Measurements from ENCODE around the gene DEFB129. TPM values are rescaled to one million over a fixed set of nuclear protein-coding genes. Genes with fewer than 3 reads are reported as not detected.
"Not testable (repeated sequence)": the region's sequence is repeated elsewhere in the genome, so short reads cannot be mapped to it uniquely, and the experiment has no call there.

The DEFB129 gene
- total RNA-seq, 1 experiment from 2014 or later: not detected

DNA sequence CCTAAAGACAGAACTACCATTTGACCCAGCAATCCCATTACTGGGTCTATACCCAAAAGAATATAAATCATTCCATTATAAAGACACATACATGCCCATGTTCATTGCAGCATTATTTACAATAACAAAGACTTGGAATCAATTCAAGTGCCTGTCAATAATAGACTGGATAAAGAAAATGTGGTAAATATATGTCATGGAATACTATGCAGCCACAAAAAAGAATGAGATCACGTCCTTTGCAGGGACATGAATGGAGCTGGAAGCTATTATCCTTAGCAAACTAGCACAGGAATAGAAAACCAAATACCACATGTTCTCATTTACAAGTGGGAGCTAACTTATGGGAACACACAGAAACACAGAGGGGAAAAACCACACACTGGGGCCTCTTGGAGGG, 28.8 kb upstream of the DEFB129 start:
- BruUV-seq (replicated peaks): no TSS peak
- no peaks in the 10 kb centered on the region for H3K9me3 Mint-ChIP-seq (ENCODE audit: low read depth, unreplicated experiment)

DNA sequence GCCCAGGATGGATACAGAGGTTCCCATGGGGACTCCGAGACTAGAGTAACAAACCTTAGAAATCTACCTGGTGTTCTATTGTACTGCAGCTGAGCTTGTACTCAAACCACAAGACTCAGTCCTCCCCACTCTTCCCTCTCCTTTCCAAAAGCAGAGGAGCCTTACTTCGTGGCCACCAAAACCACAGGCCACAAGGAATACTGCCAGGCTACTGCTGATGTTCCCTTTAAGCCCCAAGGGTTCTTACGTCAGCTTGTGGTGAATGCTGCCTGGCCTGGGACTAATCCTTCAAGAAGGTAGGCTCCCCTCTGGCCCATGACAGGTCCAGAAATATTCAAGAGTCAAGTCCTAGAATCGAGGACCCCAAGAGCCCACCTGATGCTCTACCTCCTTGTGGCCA, 27.1 kb upstream of the DEFB129 start:
- Mint-ChIP-seq H3K4me3 (ENCODE audit: low read depth, unreplicated experiment) (no peak overlapping the region), H3K4me1 (ENCODE audit: low read depth, unreplicated experiment) (no peaks in the 10 kb centered on the region), H3K9me3 (ENCODE audit: low read depth, unreplicated experiment) (no peaks in the 10 kb centered on the region), H3K27me3 (ENCODE audit: unreplicated experiment) (peaks cover 57% of the 10 kb centered on the region), H3K36me3 (ENCODE audit: insufficient read depth, unreplicated experiment) (no peaks in the 10 kb centered on the region), H3K27ac (ENCODE audit: unreplicated experiment) (no peak overlapping the region)
- intact Hi-C loops (cut with micrococcal nuclease; ENCODE audit: unreplicated experiment): no loop called here
- TF ChIP-seq CTCF (IDR thresholded peaks at IDR 0.05; ENCODE audit: unreplicated experiment): no peak
- no peak for DNase-seq
- CTCF ChIA-PET: no interaction called here
- BruUV-seq (replicated peaks): no TSS peak

More for the DNA sequence above, 28.8 kb upstream of the DEFB129 start:
- DNase-seq: no peak
- no peak for TF ChIP-seq CTCF (IDR thresholded peaks at IDR 0.05; ENCODE audit: unreplicated experiment)
- H3K36me3 Mint-ChIP-seq (ENCODE audit: insufficient read depth, unreplicated experiment): no peaks in the 10 kb centered on the region
- intact Hi-C loops (cut with micrococcal nuclease; ENCODE audit: unreplicated experiment): no loop called here
- no peak overlapping the region for H3K27ac Mint-ChIP-seq (ENCODE audit: unreplicated experiment)
- H3K4me3 Mint-ChIP-seq (ENCODE audit: low read depth, unreplicated experiment): no peak overlapping the region
- CTCF ChIA-PET: no interaction called here
- no peaks in the 10 kb centered on the region for H3K4me1 Mint-ChIP-seq (ENCODE audit: low read depth, unreplicated experiment)
- H3K27me3 Mint-ChIP-seq (ENCODE audit: unreplicated experiment): peaks cover 51% of the 10 kb centered on the region

- H3K4me3 Mint-ChIP-seq (ENCODE audit: low read depth, unreplicated experiment); BruUV-seq (replicated peaks); CTCF ChIA-PET; intact Hi-C loops (cut with micrococcal nuclease; ENCODE audit: unreplicated experiment); DNase-seq; H3K9me3 Mint-ChIP-seq (ENCODE audit: low read depth, unreplicated experiment); H3K36me3 Mint-ChIP-seq (ENCODE audit: insufficient read depth, unreplicated experiment); H3K27ac Mint-ChIP-seq (ENCODE audit: unreplicated experiment); H3K4me1 Mint-ChIP-seq (ENCODE audit: low read depth, unreplicated experiment): not testable (repeated sequence)
- H3K27me3 Mint-ChIP-seq (ENCODE audit: unreplicated experiment): peaks cover 39% of the 10 kb centered on the region
These were observed 23.4 kb upstream of the DEFB129 start for GRCh38 chr20:203630-204029.

- CTCF ChIA-PET: no interaction called here
- TF ChIP-seq CTCF (IDR thresholded peaks at IDR 0.05; ENCODE audit: unreplicated experiment): no peak
- Mint-ChIP-seq H3K4me3 (ENCODE audit: low read depth, unreplicated experiment) (no peak overlapping the region), H3K36me3 (ENCODE audit: insufficient read depth, unreplicated experiment) (no peaks in the 10 kb centered on the region), H3K27ac (ENCODE audit: unreplicated experiment) (no peak overlapping the region), H3K9me3 (ENCODE audit: low read depth, unreplicated experiment) (no peaks in the 10 kb centered on the region), H3K4me1 (ENCODE audit: low read depth, unreplicated experiment) (no peaks in the 10 kb centered on the region), H3K27me3 (ENCODE audit: unreplicated experiment) (peaks cover 43% of the 10 kb centered on the region)
- no TSS peak for BruUV-seq (replicated peaks)
- intact Hi-C loops (cut with micrococcal nuclease; ENCODE audit: unreplicated experiment): loop anchor here (5.0 kb wide), 1 partner anchor 123 kb away; no protein-coding TSS in a partner anchor
- peak; percentile 1 for DNase-seq
These were observed 18.0 kb upstream of the DEFB129 start for GRCh38 chr20:208942-209566.

GRCh38 chr20:210809-211502, 16.1 kb upstream of the DEFB129 start:
- TF ChIP-seq CTCF (IDR thresholded peaks at IDR 0.05; ENCODE audit: unreplicated experiment): no peak
- Mint-ChIP-seq H3K4me1 (ENCODE audit: low read depth, unreplicated experiment) (no peaks in the 10 kb centered on the region), H3K9me3 (ENCODE audit: low read depth, unreplicated experiment) (no peaks in the 10 kb centered on the region), H3K27me3 (ENCODE audit: unreplicated experiment) (peaks cover 30% of the 10 kb centered on the region), H3K4me3 (ENCODE audit: low read depth, unreplicated experiment) (no peak overlapping the region), H3K36me3 (ENCODE audit: insufficient read depth, unreplicated experiment) (no peaks in the 10 kb centered on the region), H3K27ac (ENCODE audit: unreplicated experiment) (no peak overlapping the region)
- intact Hi-C loops (cut with micrococcal nuclease; ENCODE audit: unreplicated experiment): no loop called here
- BruUV-seq (replicated peaks): no TSS peak
- CTCF ChIA-PET: no interaction called here
- no peak for DNase-seq

All from Calu3 (cell line).